Left lobe of liver (tissue), 2 donors: ENCODE measurements around the gene SIVA1. TPM values are rescaled to one million over a fixed set of nuclear protein-coding genes. Genes with fewer than 3 reads are reported as not detected.
A peak's percentile ranks its signal among the peaks of the same experiment; 100 is the strongest.

Experiments
- ATAC-seq: fragments of 200-7000 bp; cut with Tn5 transposase; one replicate; pipeline ENCODE4 v1.9.1; 2020; ENCODE audit warnings: mild to moderate bottlenecking, moderate library complexity
- DNase-seq: peaks from one replicate; pipeline ENCODE4 v3.0.0-alpha.2; 2020; ENCODE audit warnings: low spot score
- total RNA-seq: library from RNA; stranded (reverse); gene quantifications from one replicate; pipeline ENCODE4 v1.2.1, GENCODE V29; 2021
- donor health status: DM: no; HTN: no; CAD: no; lungs with moderate emphysema.
- donor health status: DM: no; HTN: yes; CAD: no.

The SIVA1 gene, protein sequence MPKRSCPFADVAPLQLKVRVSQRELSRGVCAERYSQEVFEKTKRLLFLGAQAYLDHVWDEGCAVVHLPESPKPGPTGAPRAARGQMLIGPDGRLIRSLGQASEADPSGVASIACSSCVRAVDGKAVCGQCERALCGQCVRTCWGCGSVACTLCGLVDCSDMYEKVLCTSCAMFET
- 50.3 TPM for total RNA-seq

DNA sequence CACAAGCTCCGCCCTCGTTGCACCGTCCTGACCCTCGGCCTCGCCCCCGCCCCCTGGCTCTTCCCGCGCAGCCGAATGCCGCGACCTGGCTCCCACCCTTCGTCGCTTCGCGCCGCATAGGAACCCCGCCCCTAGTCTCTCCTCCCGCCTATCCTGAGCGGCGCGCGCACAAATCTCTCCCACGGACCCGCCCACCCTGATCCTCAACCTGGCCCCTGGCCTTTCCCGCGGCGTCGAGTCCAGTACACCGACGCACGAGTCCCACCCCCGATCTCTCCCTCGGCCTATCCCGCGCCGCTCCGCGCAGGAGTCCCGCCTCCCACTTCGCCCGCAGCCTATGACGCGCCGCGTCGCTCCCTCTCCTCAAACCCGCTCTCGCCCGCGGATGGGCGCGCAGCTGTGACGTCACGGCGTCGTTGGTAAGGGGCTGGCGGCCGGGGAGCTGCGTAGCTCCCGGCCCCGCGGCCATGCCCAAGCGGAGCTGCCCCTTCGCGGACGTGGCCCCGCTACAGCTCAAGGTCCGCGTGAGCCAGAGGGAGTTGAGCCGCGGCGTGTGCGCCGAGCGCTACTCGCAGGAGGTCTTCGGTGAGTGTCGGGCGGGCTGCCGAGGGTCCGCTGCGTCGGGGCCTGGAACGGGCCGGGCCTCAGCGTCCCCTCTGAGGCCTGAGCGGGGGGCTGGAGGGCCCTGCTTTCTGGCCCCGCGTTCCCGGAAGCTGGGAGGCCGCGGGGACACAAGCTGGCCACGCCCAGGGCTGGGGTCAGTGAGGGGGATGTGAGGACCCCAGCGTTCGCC lies at the start of gene SIVA1:
TSS of gene SIVA1 (plus strand) at position 413 of the 793 bp plus-strand sequence. CDS start at position 468, 55 bp downstream.
- peak; percentile 81 for ATAC-seq

DNA sequence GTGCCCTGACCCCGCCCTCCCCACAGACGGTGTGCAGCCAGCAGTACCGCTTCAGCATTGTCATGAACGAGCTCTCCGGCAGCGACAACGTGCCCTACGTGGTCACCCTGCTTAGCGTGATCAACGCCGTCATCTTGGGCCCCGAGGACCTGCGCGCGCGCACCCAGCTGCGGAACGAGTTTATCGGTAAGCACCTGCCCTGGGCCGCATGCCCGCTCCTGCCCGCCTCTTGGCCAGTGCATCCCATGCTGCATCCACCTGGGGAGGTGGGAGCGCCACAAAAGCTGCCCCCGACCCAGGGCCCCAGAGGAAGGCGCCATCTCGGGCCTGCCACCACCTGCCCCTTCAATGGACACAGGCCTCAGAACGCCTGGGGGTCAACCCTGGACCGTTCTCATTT lies 49.7 kb upstream of the SIVA1 start:
- ATAC-seq (no peak), DNase-seq (no peak)

More for the DNA sequence above, at the start of gene SIVA1:
- DNase-seq = peak; percentile 100

- DNase-seq (no peak), ATAC-seq (no peak)
Measured at GRCh38 chr14:104704252-104704651, 48.7 kb upstream of the SIVA1 start.

- ATAC-seq = no peak
- no peak for DNase-seq
Measured at GRCh38 chr14:104705340-104706047, 47.5 kb upstream of the SIVA1 start.

DNA sequence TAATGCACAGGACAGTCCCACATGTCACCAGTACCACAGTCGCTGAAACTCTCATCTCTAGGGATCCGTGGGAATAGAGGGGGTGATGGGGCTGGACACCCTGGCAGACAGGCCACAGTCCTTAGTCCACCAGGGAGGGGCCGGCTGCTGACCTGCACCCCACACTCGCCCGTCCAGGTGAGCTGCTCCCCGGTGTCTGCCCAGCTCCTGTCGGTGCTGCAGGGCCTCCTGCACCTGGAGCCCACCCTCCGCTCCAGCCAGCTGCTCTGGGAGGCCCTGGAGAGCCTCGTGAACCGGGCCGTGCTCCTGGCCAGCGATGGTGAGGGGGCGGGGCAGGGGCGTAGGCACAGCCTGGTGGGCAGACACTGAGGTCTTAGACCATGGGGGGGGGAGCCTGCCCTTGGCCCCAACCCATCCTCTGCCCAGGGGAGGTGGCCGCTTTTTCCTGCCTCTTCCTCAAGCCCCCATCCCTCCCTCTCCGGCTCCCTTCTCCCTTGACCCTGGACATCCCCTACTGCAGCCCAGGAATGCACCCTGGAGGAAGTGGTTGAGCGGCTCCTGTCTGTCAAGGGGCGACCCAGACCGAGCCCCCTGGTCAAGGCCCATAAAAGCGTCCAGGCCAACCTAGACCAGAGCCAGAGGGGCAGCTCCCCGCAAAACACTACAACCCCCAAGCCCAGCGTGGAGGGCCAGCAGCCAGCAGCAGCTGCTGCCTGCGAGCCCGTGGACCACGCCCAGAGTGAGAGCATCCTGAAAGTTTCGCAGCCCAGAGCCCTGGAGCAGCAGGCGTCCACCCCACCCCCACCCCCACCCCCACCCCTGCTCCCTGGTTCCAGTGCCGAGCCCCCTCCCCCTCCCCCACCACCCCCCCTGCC lies 46.0 kb upstream of the SIVA1 start:
- ATAC-seq (no peak), DNase-seq (no peak)

DNA sequence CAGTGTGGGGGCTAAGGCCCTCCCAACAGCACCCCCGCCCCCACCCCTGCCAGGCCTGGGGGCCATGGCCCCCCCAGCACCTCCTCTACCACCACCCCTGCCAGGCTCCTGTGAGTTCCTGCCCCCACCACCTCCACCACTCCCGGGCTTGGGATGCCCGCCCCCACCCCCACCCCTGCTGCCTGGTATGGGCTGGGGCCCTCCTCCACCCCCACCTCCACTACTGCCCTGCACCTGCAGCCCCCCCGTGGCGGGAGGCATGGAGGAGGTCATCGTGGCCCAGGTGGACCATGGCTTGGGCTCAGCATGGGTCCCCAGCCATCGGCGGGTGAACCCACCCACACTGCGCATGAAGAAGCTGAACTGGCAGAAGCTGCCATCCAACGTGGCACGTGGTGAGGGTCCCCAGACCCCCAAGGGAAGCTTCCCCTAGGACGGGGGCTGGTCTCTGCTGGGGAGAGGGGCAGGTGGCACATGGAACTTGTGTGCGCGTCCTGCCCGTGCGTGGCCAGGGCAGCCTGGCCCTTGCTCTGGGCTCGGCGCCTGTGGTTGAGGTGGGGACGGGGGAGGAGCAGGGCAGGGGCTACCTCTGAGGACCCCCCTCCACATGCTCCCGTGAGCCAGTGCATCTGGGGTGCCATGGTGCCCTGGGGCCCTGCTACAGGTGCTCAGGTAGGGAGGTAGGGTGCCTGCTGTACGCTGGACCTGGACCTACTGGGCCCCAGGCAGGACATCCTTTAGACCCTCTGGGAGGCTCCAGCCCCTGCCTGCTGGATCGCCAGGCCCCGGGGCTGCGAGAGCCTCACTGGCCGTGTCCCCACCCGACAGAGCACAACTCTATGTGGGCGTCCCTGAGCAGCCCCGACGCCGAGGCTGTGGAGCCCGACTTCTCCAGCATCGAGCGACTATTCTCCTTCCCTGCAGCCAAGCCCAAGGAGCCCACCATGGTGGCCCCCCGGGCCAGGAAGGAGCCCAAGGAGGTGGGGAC lies 45.0 kb upstream of the SIVA1 start:
- DNase-seq = no peak
- peak; percentile 7 for ATAC-seq

DNA sequence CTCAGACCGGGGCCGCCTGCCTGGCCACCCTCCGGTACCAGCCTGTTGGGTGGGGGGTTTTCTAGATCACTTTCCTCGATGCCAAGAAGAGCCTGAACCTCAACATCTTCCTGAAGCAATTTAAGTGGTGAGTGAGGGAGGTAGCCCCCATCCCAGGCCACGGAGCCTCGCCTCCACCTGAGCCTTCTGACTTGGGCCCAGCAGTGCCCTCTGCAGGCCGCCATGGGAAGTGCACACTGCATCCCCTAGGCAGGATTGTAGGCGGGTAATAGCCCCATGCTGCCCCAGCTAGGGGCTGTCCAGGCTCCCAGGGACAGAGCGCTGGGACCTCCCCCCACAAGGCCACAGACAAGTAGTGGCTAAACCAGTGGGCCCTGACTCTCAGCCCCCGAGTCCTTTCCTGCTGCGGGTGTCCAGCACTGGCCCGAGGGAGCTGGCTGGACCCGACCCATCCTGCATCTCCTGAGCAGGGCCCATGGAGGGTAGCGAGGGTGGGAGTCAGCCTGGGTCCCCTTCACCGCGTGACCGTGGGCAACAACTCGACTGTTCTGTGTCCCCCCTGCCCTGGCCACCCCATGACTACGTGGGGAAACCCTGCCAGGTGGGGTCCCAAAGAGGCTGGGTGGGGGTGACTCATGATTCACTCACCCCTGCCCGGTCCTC lies 44.2 kb upstream of the SIVA1 start:
- peak; percentile 81 for ATAC-seq
- peak; percentile 69 for DNase-seq

DNA sequence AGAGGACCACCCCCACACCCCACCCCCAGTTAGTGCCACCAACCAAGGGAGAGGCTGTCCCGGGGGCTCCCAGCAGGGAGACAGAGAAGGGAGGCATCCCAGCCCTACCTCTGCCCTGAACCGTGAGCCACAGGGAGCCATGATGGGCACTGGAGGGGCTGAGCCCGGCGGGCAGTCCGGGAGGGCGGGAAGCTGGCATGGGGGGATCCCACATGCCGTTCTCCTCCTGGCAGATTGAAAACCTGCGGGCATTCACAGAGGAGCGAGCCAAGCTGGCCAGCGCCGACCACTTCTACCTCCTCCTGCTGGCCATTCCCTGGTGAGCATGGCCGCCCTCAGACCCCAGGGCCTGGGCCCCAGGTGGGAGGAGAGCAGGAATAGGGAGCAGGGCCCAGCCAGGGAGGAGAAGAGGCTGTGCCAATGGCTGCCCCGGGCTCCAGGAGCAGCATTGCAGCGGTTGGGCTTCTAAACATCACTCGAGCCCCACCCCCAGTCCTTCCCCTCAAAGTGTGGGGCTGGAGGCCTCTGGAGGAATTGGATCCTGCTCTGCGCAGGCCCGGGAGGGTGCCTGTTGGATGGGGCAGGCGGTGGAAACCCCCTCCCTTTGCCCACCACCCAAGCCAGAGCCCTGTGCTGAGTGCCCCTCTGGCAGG lies 43.4 kb upstream of the SIVA1 start:
- ATAC-seq (no peak), DNase-seq (no peak)

GRCh38 chr14:104710071-104710735 lies 42.7 kb upstream of the SIVA1 start:
- DNase-seq = no peak

DNA sequence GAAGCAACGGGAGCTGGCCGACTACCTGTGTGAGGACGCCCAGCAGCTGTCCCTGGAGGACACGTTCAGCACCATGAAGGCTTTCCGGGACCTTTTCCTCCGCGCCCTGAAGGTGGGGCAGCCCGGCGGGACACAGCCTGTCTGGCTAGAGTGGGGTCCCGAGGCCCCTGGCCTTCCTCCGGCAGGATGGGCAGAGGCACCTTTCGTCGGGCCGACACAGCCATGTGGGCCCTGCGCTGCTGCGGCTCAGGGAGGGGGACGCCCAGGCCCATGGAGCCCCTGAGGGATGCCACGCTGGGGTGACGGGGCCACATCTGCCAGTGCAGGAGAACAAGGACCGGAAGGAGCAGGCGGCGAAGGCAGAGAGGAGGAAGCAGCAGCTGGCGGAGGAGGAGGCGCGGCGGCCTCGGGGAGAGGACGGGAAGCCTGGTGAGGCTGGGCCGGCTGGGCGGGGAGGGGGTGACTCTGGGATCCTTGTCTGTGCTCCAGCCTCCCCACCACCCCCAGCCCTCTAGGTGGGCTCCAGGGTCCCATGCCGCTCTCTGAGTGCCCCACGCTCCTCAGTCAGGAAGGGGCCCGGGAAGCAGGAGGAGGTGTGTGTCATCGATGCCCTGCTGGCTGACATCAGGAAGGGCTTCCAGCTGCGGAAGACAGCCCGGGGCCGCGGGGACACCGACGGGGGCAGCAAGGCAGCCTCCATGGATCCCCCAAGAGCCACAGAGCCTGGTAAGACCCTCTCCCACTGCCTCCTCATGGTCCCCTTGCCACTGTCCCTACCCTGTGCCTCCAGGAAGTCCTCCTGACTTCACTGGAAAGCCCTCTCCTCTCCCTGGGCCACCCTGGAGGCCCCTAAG lies 39.8 kb upstream of the SIVA1 start:
- DNase-seq = no peak

More at GRCh38 chr14:104710071-104710735, 42.7 kb upstream of the SIVA1 start:
- no peak for ATAC-seq

GRCh38 chr14:104714066-104714465 lies 38.9 kb upstream of the SIVA1 start:
- DNase-seq (no peak), ATAC-seq (no peak)

More for the DNA sequence above, 39.8 kb upstream of the SIVA1 start:
- ATAC-seq = no peak

GRCh38 chr14:104714681-104715080 lies 38.3 kb upstream of the SIVA1 start:
- no peak for ATAC-seq
- no peak for DNase-seq

DNA sequence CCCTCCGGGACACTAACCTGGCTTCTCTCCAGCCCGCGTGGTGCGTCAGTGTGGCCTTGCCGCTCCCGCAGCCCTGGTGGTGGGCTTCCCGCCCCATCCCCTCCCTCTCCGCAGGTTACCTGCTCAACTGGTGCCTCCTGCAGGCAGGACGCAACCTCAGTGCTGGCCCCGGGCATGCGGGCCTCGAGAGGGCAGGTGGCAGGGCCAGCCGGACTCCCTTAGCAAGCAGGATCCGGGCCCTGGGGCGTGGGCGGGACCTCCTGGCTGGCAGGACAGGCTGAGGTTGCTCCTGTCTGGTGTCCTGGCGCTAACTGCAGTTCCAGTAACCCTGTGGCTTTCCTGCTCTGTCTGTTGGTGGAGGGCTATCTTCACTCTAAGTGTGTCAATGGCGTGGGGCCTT lies 37.5 kb upstream of the SIVA1 start:
- ATAC-seq (peak; percentile 12), DNase-seq (no peak)

DNA sequence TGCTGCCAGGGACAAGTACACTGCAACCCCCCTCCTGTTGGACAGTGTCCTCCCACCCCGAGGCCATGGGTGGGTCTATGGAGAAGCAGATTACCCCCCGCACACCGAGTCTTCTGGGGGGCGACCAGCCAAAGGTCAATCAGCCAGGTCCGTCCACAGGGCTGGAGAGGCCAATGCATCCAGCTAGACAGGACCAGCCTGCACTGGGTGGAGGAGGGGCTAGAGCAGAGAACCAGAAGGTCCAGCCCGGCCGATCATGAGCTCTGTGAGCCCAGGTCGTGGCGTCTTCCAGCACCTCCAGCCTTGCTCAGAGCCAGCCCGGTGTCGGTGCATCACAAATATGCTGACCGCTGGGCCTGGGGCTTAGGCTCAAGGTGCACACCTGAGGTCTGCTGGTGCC lies 37.1 kb upstream of the SIVA1 start:
- ATAC-seq = no peak
- DNase-seq = no peak

- ATAC-seq = no peak
- no peak for DNase-seq
Measured at GRCh38 chr14:104717137-104717536, 35.8 kb upstream of the SIVA1 start.

- no peak for DNase-seq
- ATAC-seq = no peak
Measured at GRCh38 chr14:104717646-104718045, 35.3 kb upstream of the SIVA1 start.

GRCh38 chr14:104718147-104718546 lies 34.8 kb upstream of the SIVA1 start:
- DNase-seq = no peak

More at GRCh38 chr14:104718147-104718546, 34.8 kb upstream of the SIVA1 start:
- ATAC-seq = no peak
